DMS153 (cell line): ENCODE data around the gene MYH13.

ENCODE experiments used
- DNase-seq: peaks from one replicate; lab custom pipeline; 2025; lab: John Stamatoyannopoulos, UW

MYH13 gene

DNA sequence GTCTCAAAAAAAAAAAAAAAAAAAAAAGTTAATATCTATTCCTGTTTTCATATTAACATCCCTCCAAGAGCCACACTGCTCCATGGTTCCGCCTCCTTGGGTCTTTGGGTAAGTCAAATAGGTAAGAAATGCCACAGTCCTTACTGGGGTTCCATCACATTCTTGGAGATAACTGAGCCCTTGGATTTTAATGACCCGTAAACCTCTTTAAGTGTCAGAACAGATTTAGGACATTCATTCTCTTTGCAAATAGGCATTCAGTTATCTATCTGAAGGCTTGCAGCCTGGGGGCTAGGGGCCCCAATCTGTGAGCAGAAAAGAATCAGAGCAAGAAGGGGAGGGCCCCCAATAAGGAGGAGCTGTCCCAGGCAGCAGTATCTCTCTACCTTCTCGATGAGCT is 28.0 kb downstream of the MYH13 start:
- no peak for DNase-seq

DNA sequence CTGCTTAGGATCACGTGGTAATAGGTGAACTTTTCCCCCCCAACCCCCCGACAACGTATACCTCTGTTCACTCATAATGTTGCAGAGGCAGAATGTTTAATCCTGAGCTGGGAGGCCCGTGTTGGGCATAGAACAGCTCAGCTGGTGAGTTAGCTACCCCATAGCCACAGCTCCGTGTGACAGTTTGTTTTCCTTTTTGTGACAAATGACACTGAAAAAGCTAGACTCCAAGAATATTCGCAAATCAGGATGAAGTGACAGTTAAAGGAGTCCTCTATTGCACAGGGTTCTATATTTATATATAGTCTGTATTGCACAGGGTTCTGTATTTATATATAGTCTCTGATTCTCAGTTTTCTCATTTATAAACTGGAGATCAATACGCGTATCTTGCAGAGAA is 33.8 kb downstream of the MYH13 start:
- no peak for DNase-seq

DNA sequence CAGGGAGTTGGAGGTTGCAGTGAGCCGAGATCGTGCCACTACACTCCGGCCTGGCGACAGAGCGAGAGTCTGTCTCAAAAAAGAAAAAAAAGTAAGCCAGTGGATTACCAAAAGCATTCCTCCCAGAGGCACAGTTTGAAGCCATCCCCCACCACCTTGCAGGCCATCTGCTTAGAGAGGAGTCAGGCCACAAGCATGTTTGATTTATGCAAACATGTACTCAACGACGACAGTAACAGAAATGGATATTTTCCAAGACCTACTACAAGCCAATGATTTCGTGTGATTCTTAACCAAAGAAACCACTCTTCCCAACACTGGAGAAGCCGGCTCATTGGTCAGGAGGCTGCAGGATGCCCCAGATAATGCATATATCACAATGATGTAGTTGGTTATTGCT is 34.8 kb downstream of the MYH13 start:
- no peak for DNase-seq

DNA sequence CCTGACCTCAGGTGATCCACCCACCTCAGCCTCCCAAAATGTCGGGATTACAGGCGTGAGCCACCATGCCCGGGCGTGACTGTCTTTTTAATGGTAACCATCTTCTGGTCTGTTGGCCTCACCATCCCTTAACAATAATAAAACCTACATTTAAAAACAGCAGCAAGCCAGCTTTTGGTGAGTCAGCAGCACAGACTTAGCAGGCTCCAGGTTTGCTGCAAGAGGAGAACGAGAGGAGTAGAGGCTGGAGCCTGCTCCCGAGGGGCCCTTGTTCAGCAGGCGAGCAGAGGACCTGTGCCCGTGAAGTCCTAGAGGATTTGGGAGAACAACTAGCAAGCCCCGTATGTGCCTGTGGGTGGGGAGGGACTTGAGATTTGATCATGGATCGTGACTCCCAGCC is 35.7 kb downstream of the MYH13 start:
- DNase-seq: no peak

DNA sequence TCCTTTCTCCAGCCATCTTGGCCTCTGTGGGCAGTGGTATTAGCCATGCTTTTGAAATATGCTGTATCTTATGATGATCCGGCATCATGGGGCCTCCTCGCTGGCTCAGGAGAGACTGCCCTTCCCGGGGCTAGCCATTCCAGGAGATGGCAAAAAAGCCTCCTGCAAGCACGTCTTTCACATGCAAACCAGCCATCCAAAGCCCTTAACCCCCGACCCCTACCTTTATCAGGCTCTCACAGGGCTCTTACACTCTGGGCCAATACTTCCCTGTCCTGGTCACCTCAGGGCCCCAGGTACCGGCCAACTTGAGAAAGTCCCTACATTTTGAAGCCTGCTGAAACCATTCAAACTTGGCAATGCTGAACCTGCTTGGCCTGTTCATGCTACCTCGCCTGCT is 36.4 kb downstream of the MYH13 start:
- DNase-seq: no peak

DNA sequence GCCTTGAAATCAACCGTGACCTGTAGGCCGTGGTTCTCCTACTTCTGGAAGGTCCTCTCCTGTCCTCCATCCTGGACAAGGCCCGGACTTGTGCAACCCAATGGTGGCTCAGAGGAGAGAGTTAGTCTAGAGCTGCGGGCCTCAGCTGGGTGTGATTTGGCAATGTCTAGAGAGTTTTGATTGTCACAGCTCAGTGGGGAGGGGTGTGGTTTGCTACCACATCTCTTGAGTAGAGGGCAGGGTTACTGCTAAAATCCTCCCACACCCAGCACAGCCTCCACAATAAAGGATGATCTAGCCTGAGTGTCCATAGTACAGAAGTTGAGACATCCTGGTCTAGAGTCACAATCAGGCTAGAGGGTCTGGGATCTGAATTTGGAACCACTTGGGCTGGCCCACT is 40.3 kb downstream of the MYH13 start:
- no peak for DNase-seq

DNA sequence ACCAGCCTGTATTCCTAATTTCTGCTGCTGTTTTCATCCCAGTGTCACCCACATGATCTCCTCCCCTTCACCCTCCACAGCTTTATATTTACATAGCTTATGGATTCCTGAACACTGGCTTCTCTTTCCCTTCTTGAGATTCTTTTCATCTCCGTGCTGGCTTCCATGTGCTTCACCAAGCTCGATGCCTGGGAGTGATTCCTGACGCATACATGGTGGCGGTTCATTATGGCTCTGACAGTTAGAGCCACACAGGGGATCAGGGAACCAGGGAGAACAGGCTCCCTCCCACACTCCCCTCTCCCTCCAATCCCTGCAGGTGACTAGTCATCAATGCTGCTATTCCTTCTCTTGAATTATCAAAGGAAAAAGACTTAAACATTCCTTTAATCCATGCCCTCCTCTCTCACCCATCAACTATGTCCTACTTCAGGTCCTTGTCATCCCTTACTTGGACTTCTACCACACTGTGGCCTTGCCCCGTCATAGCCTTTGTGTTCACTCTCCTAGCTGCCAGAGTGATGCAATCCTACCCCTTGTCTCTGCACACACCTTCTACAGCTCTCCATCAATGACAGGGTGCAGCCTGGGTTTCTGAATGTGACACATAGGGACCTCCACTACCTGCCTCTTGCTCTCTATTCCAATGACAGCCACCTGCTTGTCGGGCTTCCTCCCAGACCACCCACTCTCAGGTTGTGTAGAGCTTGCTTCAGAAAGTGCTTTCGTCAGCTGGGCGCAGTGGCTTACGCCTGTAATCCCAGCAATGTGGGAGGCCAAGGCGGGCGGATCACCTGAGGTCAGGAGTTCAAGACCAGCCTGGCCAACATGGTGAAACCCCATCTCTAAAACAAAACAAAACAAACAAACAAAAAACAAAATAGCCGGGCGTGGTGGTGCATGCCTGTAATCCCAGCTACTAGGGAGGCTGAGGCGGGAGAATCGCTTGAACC is 43.6 kb downstream of the MYH13 start:
- no peak for DNase-seq

DNA sequence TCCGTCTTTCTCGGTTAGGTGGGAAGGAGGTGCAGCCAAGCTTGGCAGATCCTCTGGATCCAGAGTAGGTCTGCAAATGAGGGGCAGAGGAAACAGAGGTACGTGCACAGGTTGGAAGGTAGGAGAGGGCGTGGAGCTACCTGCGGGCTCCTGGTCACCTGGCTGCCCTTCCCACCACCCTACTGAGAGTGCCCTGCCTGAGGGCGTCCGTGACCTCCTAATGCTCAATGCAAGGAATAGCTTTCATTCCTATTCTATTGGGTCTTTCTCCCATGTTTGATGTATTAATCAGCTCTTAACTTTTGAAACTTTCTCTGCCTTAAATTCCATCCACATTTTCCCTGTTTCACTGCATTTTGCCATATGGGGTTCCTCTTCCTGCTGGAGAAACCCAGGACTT is 44.6 kb downstream of the MYH13 start:
- DNase-seq: no peak

DNA sequence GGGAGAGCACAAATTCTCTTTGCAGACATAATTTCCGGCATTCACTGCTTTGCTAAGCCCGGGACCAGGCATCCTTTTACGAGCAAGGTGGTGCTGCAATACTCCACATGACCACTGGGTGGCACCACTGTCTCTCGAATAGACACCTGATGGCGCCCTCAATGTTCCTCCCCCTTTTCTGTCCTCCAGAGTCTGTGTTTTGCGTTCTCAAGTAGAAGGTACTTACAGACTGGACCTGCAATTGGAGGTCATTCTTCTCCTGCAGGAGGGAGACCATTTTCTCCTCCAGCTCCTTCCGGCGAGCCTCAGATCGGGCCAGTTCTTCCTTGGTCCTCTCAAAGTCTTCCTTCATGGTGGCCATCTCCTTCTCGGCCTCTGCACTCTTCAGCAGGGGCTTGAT is 45.2 kb downstream of the MYH13 start:
- DNase-seq: no peak

DNA sequence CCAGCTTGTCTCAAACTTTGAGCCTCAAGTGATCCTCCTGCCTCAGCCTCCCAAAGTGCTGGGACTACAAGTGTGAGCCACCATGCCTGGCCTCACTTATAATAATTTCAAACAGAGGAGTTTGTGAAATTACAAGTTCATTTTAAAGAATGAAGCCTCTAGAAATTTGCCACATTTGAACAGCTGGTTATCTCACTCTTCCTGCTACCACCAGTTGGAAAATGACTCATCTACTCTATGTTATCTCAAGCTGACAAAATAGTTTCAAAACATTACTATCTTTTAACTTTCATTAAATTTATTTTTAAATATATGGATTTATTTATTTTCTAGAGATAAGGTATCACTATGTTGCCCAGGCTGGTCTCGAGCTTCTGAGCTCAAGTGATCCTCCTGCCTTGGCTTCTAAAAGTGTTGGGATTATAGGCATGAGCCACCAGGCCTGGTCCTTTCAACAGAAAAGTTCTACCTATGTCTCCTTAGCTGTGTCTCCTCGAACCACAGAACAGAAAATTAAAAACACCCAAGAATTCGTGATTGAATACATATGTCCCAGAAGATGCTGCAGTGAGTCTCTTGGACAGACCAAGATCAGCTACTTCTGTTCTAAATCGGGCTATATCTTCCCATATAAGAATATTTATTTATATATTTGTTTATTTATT is 47.6 kb downstream of the MYH13 start:
- DNase-seq: no peak

DNA sequence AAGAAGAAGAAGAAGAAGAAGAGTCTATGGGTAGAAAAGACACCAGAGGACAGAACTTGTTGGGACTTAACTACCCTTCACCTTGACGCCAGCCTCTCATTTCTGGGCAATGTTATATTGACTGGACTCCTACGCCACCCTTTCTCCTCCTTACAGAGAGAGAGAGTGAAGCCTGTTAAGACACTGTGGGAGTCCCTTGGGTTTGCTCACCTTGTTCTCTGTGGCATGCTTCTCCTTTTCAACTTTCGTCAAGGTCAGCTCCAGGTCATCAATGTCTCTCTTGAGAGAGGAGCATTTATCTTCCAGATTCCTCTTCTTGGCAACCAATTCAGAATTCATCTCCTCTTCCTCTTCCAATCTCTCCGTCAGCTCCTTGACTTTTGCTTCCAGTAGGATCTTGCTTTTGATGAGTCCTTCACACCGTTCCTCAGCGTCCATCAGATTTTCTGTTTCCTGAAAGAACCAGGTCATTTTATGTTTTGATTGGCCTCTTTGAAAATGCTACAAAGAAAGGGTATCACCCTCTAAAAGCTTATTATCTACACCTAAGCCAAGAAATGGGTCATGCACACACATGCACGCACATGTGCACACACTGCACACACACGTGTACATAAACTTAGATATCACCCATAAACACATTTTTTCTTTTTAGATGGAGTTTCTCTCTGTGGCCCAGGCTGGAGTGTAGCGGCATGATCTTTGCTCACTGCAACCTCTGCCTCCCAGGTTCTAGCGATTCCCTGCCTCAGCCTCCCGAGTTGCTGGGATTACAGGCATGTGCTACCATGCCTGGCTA is 48.8 kb downstream of the MYH13 start:
- no peak for DNase-seq

DNA sequence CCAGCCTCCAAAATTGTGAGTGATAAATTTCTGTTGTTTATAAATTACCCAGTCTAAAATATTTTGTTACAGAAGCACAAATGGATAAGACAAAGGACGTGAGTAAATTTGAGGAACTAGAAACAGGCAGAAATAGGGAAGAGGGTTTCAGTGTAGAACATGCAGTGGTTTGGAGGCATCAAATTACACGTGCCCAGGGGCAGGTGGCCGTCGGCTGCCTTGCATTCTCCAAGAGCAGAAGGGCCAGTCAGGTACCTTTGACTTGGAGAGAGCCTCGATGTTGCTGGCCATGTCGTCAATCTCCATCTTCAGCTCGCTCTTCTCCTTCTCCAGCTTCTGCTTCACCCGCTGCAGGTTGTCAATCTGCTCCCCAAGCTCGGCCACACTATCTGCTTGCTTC is 54.3 kb downstream of the MYH13 start:
- no peak for DNase-seq

DNA sequence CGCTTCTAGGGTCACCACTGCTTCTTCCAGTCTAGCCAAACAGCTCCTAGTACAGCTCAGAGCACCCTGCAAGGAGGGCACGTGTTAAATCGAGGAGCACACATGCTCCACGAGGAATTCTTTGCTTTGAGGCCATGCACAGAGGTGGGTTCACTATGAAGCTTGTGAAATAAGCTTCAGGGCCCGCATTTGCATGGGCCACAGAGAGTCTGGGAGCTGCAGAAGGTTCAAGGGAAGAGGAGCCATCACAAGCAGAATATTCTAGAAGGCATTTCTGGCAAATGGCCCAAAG is 55.3 kb downstream of the MYH13 start:
- DNase-seq: no peak

DNA sequence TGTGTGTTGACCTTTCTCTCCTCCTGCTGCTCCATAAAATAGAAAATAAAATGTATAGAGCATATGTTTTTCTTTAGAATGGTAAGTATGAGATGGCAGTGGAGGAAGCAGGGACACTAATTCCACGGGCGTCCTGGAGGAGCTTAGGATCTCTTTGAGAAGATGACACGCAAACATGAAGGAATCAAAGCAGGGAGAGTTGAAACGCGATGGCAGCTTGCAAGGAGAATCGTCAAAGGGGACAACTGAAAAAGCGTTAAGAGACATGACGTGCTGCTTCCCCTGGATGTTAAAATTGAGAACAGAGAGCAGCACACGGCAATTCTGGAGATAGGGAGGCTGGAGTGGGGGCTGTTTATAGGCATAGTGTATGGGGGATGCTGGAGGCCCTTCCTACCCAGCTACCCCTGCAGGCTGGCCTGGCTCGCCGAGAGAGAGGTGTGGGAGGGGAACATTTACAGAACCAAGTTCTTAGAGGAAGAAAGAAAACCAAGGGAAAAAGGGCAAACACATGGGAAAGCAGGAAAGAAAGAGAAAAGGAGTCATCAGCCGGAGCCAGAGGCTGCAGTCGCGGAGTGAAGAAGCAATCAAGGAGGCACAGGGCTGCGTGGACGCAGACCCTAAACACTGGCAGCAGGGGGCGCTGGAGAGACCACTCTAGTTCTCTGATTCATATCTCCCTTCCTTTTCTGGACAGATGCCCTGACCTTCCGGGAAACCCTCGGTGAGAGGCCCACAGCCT is 55.8 kb downstream of the MYH13 start:
- no peak for DNase-seq

DNA sequence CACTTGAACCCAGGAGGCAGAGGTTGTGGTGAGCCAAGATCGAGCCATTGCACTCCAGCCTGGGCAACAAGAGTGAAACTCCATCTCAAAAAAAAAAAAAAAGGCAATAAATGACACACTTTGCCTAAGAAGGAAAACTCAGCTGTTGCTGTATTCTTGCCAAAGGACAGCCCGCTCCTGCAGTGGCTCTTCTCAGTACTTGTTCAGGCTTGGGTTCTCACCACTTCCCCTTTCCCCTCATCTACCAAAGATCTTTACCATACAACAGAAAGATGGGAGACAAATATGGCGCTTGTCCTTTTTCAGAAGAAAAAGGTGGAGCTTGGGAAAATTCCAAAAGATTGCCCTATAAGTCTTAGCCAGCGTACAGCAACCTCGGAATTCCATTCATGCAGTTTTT is 58.5 kb downstream of the MYH13 start:
- no peak for DNase-seq

DNA sequence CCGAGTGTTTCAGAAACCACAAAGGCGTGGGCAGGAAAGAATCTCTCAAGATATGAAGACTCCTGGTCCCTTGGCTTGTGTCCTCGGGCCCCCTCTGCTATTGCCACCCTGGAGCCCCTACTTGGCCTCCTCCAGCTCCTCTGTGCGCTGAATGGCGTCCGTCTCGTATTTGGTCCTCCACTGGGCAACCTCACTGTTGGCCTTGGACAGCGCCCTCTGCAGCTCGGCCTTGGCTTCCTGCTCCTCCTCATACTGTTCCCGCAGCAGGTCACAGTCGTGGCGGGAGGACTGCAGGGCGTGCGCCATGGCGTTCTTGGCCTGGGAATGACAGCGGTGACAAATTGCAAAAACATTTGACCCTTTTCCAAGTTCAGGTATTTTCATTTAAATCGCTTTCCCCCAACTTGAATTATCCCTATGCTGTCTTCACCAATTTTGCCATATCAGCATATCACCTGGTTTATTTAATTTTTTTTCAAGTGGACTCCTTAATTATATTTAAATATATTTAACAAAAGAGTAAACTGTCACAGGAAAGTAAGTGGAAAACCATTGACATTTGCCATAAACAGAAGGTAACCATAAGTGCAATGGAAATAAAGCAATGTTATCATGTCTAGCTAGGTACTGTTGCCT is 59.7 kb downstream of the MYH13 start:
- no peak for DNase-seq

DNA sequence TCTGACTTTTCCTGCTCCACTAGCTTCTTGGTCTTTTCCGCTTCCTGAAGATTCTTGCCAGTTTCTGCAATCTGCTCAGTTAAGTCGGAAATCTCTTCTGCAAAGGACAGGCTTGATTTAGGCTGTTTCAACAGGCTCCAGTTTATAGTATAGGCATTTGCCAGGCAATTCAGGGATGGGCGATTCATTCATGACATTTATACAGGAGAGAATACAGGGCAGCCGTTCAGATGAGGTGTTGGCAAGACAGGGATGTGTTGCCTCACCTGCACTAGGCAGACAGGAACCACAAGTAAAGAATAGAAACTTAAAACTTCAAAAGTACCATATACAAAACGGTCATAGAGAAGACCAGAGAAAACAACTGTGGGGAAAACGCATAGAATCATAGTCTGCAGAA is 61.7 kb downstream of the MYH13 start:
- DNase-seq: no peak

DNA sequence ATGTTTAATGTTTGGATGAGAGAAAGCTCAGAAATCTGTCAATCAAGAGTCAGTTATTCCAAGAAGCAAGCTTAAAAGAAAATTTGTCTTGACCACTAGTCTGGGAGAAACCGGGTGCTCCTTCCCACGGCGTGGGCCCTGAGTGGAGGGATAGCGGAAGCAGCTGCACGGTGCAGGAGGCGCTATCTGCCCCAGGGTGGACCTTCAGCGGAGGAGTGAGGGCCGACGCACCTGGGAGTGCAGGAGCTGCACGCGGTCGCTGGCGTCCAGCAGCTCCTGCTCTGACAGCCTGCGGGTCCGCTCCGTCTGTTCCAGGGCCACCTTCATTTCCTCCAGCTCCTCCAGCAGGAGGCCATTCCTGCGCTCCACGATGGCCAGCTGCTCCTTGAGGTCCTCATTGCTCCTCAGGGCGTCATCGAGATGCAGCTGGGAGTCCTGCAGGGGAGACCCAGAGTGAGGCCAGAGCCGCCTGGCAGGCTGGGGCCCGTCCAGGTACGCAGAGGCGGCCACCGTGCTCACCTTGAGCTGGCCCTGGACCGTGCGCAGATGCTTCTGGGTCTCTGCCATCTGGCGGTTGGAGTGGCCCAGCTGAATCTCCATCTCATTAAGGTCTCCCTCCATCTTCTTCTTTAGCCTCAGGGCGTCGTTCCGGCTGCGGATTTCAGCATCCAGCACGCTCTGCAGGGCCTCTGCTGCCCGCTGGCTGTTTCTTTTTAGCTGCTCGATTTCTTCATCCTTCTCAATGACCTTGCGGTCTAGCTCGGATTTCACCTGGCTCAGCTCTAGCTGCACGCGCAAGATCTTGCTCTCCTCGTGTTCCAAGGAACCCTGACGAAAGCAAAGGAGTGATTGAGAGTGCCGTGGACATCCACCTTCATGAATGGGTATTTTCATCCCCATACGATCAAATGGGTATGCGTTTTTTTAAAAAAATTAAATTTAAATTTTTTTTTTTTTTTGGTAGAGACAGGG is 63.5 kb downstream of the MYH13 start:
- no peak for DNase-seq

DNA sequence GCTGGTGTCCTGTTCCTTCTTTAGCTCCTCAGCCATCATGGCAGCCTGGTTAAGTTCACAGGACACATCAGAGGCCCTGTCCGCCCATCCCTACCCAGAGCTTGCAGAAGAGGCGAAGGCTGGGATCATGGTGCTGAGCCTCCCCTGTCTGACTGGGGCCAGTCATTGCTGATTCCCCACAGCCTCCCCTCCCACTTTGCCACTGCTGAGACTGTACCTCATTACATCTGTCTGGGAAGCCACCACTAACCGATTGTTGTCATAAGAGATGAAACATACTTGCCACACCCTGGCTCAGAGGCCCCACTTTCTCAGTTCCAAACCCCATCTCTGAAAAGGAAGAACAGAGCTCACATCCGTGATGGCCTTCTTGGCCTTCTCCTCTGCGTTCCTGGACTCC is 66.2 kb downstream of the MYH13 start:
- DNase-seq: no peak

DNA sequence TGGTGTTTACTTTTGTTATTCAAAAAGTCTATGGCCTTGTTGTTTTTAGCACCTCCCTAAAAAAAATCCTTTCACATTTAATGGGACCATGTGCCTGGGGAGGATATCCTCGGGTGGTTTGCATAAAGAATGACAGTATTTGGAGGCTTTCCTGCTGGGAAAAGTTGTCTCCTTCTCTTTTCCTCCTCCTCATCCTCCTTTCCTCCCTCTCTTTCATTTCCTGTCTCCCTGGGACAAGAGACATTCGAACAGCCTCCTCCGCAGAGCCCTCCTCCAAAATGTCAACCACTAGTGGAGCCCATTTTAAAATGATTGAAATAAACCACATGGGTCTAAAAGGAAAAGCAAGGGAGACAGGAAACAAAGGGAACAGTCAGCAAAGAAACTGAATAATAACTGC is 67.4 kb downstream of the MYH13 start:
- no peak for DNase-seq
